Measurements from ENCODE around the gene GRPEL1.
A peak's percentile ranks its signal among the peaks of the same experiment; 100 is the strongest.

The GRPEL1 gene

GRCh38 chr4:7067452-7068278, at the start of gene GRPEL1 (continued):
- TF ChIP-seq ZBTB21 (tag by site-specific recombination; IDR thresholded peaks at IDR 0.05) (no peak), ZNF324 (tag by site-specific recombination; IDR thresholded peaks at IDR 0.05) (no peak), BCL11B (tag by site-specific recombination; IDR thresholded peaks at IDR 0.05; ENCODE audit: low read depth) (no peak), ZNF202 (tag by site-specific recombination; IDR thresholded peaks at IDR 0.05; ENCODE audit: borderline replicate concordance) (no peak), ZNF19 (tag by site-specific recombination; IDR thresholded peaks at IDR 0.05; ENCODE audit: low read depth) (no peak), PRDM6 (tag by site-specific recombination; IDR thresholded peaks at IDR 0.05) (no peak), ZEB2 (tag by site-specific recombination; IDR thresholded peaks at IDR 0.05) (0 out of 2 replicates have a peak, but pooled peaks have one; percentile 19), ZNF707 (tag by site-specific recombination; IDR thresholded peaks at IDR 0.05) (no peak), ZNF341 (tag by site-specific recombination; IDR thresholded peaks at IDR 0.05; ENCODE audit: low read depth) (no peak), MZF1 (tag by site-specific recombination; IDR thresholded peaks at IDR 0.05; ENCODE audit: borderline replicate concordance) (no peak), CTCF (tag by site-specific recombination; IDR thresholded peaks at IDR 0.05) (peak; percentile 72), SETDB1 (IDR thresholded peaks at IDR 0.05; ENCODE audit: insufficient read length, low read length) (no peak), ZNF335 (tag by site-specific recombination; conservative IDR thresholded peaks at IDR 0.05) (peak; percentile 97), ZNF292 (tag by site-specific recombination; IDR thresholded peaks at IDR 0.05; ENCODE audit: borderline replicate concordance, low read depth) (no peak), SP3 (tag by site-specific recombination; IDR thresholded peaks at IDR 0.05) (peak; percentile 98), ZNF223 (tag by site-specific recombination; IDR thresholded peaks at IDR 0.05) (peak; percentile 44; the same call in 1 of the 2 replicates), INSM2 (tag by site-specific recombination; IDR thresholded peaks at IDR 0.05) (no peak), BCL11A (tag by site-specific recombination; IDR thresholded peaks at IDR 0.05; ENCODE audit: low read depth) (no peak), IKZF3 (tag by site-specific recombination; IDR thresholded peaks at IDR 0.05) (no peak), PRDM10 (tag by site-specific recombination; IDR thresholded peaks at IDR 0.05) (no peak), ZNF600 (tag by site-specific recombination; IDR thresholded peaks at IDR 0.05) (no peak)
- TF ChIP-seq, protein P1, sequence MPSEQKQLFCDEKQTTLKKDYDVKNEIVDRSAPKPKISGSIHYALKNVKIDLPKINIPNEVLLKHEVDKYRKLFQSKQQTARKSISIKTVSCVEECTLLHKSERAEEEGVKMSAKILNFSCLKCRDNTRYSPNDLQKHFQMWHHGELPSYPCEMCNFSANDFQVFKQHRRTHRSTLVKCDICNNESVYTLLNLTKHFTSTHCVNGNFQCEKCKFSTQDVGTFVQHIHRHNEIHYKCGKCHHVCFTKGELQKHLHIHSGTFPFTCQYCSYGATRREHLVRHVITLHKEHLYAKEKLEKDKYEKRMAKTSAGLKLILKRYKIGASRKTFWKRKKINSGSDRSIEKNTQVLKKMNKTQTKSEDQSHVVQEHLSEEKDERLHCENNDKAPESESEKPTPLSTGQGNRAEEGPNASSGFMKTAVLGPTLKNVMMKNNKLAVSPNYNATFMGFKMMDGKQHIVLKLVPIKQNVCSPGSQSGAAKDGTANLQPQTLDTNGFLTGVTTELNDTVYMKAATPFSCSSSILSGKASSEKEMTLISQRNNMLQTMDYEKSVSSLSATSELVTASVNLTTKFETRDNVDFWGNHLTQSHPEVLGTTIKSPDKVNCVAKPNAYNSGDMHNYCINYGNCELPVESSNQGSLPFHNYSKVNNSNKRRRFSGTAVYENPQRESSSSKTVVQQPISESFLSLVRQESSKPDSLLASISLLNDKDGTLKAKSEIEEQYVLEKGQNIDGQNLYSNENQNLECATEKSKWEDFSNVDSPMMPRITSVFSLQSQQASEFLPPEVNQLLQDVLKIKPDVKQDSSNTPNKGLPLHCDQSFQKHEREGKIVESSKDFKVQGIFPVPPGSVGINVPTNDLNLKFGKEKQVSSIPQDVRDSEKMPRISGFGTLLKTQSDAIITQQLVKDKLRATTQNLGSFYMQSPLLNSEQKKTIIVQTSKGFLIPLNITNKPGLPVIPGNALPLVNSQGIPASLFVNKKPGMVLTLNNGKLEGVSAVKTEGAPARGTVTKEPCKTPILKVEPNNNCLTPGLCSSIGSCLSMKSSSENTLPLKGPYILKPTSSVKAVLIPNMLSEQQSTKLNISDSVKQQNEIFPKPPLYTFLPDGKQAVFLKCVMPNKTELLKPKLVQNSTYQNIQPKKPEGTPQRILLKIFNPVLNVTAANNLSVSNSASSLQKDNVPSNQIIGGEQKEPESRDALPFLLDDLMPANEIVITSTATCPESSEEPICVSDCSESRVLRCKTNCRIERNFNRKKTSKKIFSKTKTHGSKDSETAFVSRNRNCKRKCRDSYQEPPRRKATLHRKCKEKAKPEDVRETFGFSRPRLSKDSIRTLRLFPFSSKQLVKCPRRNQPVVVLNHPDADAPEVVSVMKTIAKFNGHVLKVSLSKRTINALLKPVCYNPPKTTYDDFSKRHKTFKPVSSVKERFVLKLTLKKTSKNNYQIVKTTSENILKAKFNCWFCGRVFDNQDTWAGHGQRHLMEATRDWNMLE (tag by site-specific recombination; conservative IDR thresholded peaks at IDR 0.05; ENCODE audit: low read depth) = no peak
- TF ChIP-seq, protein P2, sequence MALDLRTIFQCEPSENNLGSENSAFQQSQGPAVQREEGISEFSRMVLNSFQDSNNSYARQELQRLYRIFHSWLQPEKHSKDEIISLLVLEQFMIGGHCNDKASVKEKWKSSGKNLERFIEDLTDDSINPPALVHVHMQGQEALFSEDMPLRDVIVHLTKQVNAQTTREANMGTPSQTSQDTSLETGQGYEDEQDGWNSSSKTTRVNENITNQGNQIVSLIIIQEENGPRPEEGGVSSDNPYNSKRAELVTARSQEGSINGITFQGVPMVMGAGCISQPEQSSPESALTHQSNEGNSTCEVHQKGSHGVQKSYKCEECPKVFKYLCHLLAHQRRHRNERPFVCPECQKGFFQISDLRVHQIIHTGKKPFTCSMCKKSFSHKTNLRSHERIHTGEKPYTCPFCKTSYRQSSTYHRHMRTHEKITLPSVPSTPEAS (tag by site-specific recombination; IDR thresholded peaks at IDR 0.05) = no peak

All from HEK293 (cell line).